ENCODE measurements around the gene WNT2.

WNT2 gene

DNA sequence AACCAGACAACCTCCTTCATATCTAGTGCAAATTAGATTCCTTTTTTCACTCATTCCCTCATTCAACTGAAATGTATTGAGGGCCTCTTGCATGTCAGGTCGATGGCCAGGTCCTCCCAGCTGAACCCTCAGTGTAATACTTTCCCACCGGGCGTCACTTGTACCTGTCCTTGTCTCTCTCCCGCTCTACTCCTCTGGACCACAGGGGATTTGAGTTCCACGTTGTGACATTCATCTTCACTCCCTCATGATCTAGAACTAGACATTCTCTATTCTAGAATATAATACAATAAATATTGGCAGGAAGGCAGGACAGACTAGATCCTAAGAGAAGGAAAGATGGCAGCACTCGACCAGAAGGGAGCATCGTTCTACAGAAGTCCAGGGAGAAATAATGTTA, 83.9 kb downstream of the WNT2 start:
- DNase-seq (ENCODE audit: low read depth) = no peak
- no peak overlapping the region for H3K4me3 ChIP-seq (ENCODE audit: low read length)
- no peak for TF ChIP-seq CTCF (IDR thresholded peaks at IDR 0.05; ENCODE audit: insufficient read depth, low read depth, low read length, missing control alignments)

DNA sequence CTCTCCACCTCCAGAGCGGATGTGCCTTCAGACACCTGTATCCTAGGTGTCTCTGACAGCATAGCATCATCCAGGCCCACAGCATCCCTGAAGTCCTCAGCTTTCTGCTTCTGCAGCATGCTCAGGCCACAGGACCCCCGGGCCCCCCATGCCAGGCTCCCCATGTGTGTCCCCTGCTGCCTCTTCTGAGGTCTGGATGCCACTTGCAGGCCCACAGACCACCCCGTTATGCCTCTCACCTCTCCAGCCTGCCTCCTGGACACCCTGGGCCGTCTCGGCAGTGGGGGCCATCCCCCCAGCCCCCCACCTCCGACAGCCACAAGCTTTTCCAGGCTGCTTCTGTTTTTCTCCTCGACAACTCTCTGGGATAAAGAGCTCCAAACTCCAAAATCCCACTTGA, 84.4 kb downstream of the WNT2 start:
- no peak for TF ChIP-seq CTCF (IDR thresholded peaks at IDR 0.05; ENCODE audit: insufficient read depth, low read depth, low read length, missing control alignments)
- no peak overlapping the region for H3K4me3 ChIP-seq (ENCODE audit: low read length)
- DNase-seq (ENCODE audit: low read depth) = no peak

GRCh38 chr7:117237646-117238045, 85.2 kb downstream of the WNT2 start:
- no peak for TF ChIP-seq CTCF (IDR thresholded peaks at IDR 0.05; ENCODE audit: insufficient read depth, low read depth, low read length, missing control alignments)
- H3K4me3 ChIP-seq (ENCODE audit: low read length) = no peak overlapping the region
- no peak for DNase-seq (ENCODE audit: low read depth)

GRCh38 chr7:117231047-117231359, 91.9 kb downstream of the WNT2 start:
- TF ChIP-seq CTCF (IDR thresholded peaks at IDR 0.05; ENCODE audit: insufficient read depth, low read depth, low read length, missing control alignments) = no peak
- H3K4me3 ChIP-seq (ENCODE audit: low read length) = no peak overlapping the region
- DNase-seq (ENCODE audit: low read depth) = no peak

DNA sequence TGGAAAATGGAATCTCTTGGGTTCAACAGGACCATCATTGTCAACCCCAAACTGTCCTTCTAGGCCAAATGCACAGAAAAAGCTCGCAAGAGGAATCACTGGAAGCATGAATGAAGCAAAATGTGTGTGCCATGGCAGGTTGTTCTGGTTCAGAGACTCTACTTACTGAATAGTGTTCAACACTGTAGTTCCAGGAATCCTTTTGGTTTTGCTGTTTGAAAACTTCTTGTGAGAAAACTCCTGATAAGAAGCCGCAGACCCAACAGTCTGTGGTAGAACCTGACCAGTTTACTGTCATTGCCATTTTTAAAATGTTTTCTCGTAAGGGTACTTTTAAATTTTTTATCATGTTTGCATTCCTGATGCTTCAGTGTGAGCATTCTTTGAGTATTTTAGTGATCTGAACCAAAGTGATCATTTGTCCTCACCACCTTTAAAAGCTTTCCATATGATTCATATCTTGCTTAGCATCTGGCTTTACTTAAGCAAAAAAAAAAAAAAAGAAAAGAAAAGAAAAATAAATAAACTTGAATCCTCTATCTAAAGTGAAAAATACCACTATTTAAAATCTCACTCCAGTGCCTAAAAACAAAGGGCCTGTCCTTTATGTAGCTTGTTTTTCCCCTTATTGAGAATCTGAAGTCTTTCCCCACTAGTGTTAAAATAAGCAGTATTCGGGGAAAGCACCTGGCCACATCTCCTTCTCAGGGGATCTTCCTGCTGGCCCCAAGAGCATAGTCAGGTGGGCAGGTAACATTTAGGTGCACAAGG, 92.4 kb downstream of the WNT2 start:
- H3K4me3 ChIP-seq (ENCODE audit: low read length) = no peak overlapping the region
- no peak for DNase-seq (ENCODE audit: low read depth)
- TF ChIP-seq CTCF (IDR thresholded peaks at IDR 0.05; ENCODE audit: insufficient read depth, low read depth, low read length, missing control alignments) = no peak

- H3K4me3 ChIP-seq (ENCODE audit: low read length) = no peak overlapping the region
- no peak for DNase-seq (ENCODE audit: low read depth)
- TF ChIP-seq CTCF (IDR thresholded peaks at IDR 0.05; ENCODE audit: insufficient read depth, low read depth, low read length, missing control alignments) = no peak
Observed at GRCh38 chr7:117229350-117229749, 93.5 kb downstream of the WNT2 start.

DNA sequence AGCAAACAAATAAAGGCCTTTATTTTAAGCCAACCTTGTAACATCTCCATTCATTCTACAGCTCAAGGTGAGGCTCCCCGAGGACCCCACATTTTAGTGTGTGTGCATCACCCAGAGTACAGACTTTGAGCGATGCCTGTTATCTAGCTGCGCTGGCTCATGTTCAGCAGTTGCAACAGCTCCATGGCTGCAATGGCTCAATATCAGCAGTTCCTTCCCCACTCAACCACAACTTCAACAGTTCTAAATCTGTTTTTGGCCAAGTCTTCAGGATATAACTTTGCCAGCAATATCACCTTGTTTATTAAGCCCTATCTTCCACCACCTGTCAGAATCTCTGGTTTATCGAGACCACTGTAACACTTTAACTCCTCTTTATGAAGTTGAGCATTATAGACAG, 95.8 kb downstream of the WNT2 start:
- no peak for TF ChIP-seq CTCF (IDR thresholded peaks at IDR 0.05; ENCODE audit: insufficient read depth, low read depth, low read length, missing control alignments)

More for the DNA sequence above, 95.8 kb downstream of the WNT2 start:
- H3K4me3 ChIP-seq (ENCODE audit: low read length) = no peak overlapping the region
- no peak for DNase-seq (ENCODE audit: low read depth)

Data from epithelial cell of esophagus (primary cell).